Dermis blood vessel endothelial cell (primary cell): ENCODE measurements around the gene MRPL14. TPM values are rescaled to one million over a fixed set of nuclear protein-coding genes. Genes with fewer than 3 reads are reported as not detected.
A peak's percentile ranks its signal among the peaks of the same experiment; 100 is the strongest.

Source experiments
- DNase-seq: peaks from one replicate; pipeline ENCODE4 v3.0.0; 2010
- total RNA-seq: library from RNA; depleted of rRNA; stranded (reverse); fragments of >200 nt; gene quantifications from 2 replicates; pipeline ENCODE4 v1.2.3, GENCODE V29; 2014

MRPL14 gene
- total RNA-seq, 1 donor from 2014 or later = 75.4 TPM

DNA sequence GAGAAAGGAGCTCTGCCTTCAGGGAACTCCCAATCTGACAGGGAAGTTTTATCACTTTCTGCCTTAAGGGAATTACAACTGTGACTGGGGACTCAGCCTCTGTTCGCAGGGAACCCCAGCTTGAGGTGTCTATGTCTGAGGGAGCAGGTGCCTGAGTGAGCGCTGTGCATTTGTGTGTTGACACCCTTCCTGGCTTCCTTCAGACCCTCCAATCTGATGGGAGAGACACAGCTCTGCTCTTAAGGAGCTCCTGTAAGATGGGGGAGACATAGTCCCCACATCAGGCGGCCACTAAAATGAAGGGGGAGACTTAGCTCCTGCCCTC, 62.3 kb downstream of the MRPL14 start:
- DNase-seq = no peak

- peak; percentile 93 for DNase-seq
Measured at GRCh38 chr6:44064089-44064947, 62.9 kb downstream of the MRPL14 start.

DNA sequence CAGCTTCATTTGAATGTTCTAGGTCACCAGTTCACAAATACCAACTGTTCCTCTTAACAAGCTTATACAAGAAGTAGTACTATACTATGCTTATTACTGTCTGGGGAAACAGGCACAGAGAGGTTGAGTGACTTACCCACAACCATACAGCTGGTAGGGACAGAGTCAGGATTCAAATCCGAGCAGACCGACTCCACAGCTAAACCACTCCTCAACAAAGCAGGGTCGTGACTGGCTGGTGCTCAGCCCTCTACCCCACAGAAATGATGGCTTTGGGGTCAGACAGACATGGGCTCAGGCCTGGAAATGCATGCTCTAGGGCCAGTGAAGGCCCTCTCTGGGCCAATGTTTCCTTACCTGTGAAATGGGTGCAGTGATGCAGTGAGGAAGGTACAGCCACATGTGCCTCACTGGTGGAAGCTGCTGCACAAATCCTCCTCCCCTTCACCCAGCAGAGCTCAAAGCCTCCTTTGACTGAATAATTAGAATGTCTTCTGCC, 63.6 kb downstream of the MRPL14 start:
- no peak for DNase-seq

Other genes starting within 250 kb of the MRPL14 start
- gene TMEM63B, start 102 bp upstream of the MRPL14 start, total RNA-seq = 33.0 and 36.3 TPM in 2 replicates
- 0.28 and 2.2 TPM in 2 replicates for gene CAPN11, start 31.4 kb upstream of the MRPL14 start, total RNA-seq
- gene MYMX, start 89.5 kb upstream of the MRPL14 start, total RNA-seq = 0.23 TPM in 1 of 2 replicates, not detected in the other
- gene SLC29A1, start 96.1 kb upstream of the MRPL14 start, total RNA-seq = 41.7 and 64.8 TPM in 2 replicates
- gene HSP90AB1, start 119.6 kb upstream of the MRPL14 start, total RNA-seq = 558 and 784 TPM in 2 replicates
- gene SLC35B2, start 130.1 kb upstream of the MRPL14 start, total RNA-seq = 43.1 and 52.7 TPM in 2 replicates
- 13.4 and 41.7 TPM in 2 replicates for gene NFKBIE, start 138.1 kb upstream of the MRPL14 start, total RNA-seq
- gene TMEM151B, start 143.0 kb upstream of the MRPL14 start, total RNA-seq = not detected in 2 replicates
- 17.5 and 23.6 TPM in 2 replicates for gene AARS2, start 185.9 kb upstream of the MRPL14 start, total RNA-seq
- gene SPATS1, start 215.2 kb upstream of the MRPL14 start, total RNA-seq = not detected in 2 replicates